ENCODE measurements around the gene MYLK.

MYLK gene

DNA sequence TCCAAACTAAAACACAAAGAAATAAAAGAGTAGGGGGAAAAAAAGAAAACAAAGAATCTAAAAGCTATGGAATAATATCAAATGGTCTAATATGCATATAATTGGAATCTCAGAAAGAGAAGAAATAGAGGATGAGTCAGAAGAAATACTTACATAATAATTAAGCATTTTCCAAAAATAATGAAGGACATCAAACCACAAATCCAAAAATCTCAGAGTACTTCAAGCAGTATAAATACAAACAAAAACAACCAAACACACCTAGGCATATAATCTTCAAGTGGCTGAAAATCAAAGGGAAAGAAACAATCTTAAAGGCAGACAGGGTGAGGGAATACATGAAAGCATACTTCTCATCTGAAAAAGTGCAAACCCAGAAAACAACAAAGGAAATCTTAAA lies 46.3 kb downstream of the MYLK start:
- Histone ChIP-seq H2AFZ (ENCODE audit: low read depth) (no peak overlapping the region), H3K36me3 (ENCODE audit: insufficient read depth) (no peaks in the 10 kb centered on the region), H3K4me1 (ENCODE audit: low read depth, poor library complexity, severe bottlenecking) (no peaks in the 10 kb centered on the region), H3K4me3 (IDR thresholded peaks at IDR 0.05; ENCODE audit: insufficient read depth, low read depth, low read length) (no peak overlapping the region), H3K79me2 (ENCODE audit: insufficient read depth, low read depth) (no peaks in the 10 kb centered on the region), H3K9ac (no peak overlapping the region), H4K20me1 (ENCODE audit: insufficient read depth) (no peaks in the 10 kb centered on the region), H3K27me3 (ENCODE audit: insufficient read depth, low read depth) (no peaks in the 10 kb centered on the region), H3K27ac (no peak overlapping the region), H3K4me2 (no peak overlapping the region)
- TF ChIP-seq, protein P1, sequence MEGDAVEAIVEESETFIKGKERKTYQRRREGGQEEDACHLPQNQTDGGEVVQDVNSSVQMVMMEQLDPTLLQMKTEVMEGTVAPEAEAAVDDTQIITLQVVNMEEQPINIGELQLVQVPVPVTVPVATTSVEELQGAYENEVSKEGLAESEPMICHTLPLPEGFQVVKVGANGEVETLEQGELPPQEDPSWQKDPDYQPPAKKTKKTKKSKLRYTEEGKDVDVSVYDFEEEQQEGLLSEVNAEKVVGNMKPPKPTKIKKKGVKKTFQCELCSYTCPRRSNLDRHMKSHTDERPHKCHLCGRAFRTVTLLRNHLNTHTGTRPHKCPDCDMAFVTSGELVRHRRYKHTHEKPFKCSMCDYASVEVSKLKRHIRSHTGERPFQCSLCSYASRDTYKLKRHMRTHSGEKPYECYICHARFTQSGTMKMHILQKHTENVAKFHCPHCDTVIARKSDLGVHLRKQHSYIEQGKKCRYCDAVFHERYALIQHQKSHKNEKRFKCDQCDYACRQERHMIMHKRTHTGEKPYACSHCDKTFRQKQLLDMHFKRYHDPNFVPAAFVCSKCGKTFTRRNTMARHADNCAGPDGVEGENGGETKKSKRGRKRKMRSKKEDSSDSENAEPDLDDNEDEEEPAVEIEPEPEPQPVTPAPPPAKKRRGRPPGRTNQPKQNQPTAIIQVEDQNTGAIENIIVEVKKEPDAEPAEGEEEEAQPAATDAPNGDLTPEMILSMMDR (conservative IDR thresholded peaks at IDR 0.05; ENCODE audit: low read depth, low read length), result no peak

GRCh38 chr3:123834631-123835030 lies 49.5 kb downstream of the MYLK start:
- H4K20me1 ChIP-seq (ENCODE audit: insufficient read depth), result no peaks in the 10 kb centered on the region
- no peak overlapping the region for H3K9ac ChIP-seq
- H3K4me3 ChIP-seq (IDR thresholded peaks at IDR 0.05; ENCODE audit: insufficient read depth, low read depth, low read length), result no peak overlapping the region
- no peaks in the 10 kb centered on the region for H3K36me3 ChIP-seq (ENCODE audit: insufficient read depth)
- TF ChIP-seq, protein P1 (conservative IDR thresholded peaks at IDR 0.05; ENCODE audit: low read depth, low read length), result no peak
- no peak overlapping the region for H2AFZ ChIP-seq (ENCODE audit: low read depth)
- no peak overlapping the region for H3K4me2 ChIP-seq
- H3K27me3 ChIP-seq (ENCODE audit: insufficient read depth, low read depth), result no peaks in the 10 kb centered on the region
- no peaks in the 10 kb centered on the region for H3K4me1 ChIP-seq (ENCODE audit: low read depth, poor library complexity, severe bottlenecking)
- no peaks in the 10 kb centered on the region for H3K79me2 ChIP-seq (ENCODE audit: insufficient read depth, low read depth)
- no peak overlapping the region for H3K27ac ChIP-seq

- H4K20me1 ChIP-seq (ENCODE audit: insufficient read depth), result no peaks in the 10 kb centered on the region
- H3K4me2 ChIP-seq, result no peak overlapping the region
- H3K4me1 ChIP-seq (ENCODE audit: low read depth, poor library complexity, severe bottlenecking), result no peaks in the 10 kb centered on the region
- H3K27me3 ChIP-seq (ENCODE audit: insufficient read depth, low read depth), result no peaks in the 10 kb centered on the region
- no peak overlapping the region for H3K27ac ChIP-seq
- H2AFZ ChIP-seq (ENCODE audit: low read depth), result no peak overlapping the region
- H3K36me3 ChIP-seq (ENCODE audit: insufficient read depth), result no peaks in the 10 kb centered on the region
- no peaks in the 10 kb centered on the region for H3K79me2 ChIP-seq (ENCODE audit: insufficient read depth, low read depth)
- TF ChIP-seq, protein P1 (conservative IDR thresholded peaks at IDR 0.05; ENCODE audit: low read depth, low read length), result no peak
- no peak overlapping the region for H3K4me3 ChIP-seq (IDR thresholded peaks at IDR 0.05; ENCODE audit: insufficient read depth, low read depth, low read length)
- H3K9ac ChIP-seq, result no peak overlapping the region
Measured at GRCh38 chr3:123833398-123833785, 50.7 kb downstream of the MYLK start.

DNA sequence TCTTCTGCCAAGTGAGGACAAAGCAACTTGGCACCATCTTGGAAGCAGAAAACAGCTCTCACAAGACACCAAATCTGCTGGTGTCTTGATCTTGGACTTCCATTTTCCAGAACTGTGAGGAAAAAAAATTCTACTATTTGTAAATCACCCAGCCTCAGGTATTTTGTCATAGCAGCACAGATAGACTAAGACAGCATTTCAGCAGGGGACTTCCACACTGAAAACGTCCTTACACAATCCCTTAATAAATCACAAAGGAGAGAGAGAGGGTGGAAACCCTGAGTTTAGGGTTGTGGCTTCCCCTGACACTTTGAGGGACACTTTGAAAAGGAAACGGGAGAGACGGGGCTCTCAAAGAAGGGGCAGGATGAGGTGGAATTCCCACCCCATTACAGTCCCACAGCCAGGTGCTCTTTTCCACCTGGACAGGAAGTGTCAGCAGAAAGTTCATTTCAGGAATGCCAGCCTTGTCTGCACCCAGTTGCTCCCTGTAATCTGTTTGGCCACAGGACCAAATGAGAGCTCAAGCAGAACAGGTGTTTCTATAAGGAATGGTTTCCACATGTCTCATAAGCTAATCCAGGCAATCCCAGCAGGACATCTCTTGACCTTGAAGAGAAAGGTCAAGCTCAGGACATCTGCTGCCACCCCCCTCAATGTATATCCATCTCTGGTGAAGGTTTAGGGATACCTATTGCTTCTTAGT lies 51.3 kb downstream of the MYLK start:
- no peak overlapping the region for H3K4me2 ChIP-seq
- no peaks in the 10 kb centered on the region for H3K79me2 ChIP-seq (ENCODE audit: insufficient read depth, low read depth)
- no peak overlapping the region for H3K9ac ChIP-seq
- no peaks in the 10 kb centered on the region for H3K27me3 ChIP-seq (ENCODE audit: insufficient read depth, low read depth)
- TF ChIP-seq, protein P1 (conservative IDR thresholded peaks at IDR 0.05; ENCODE audit: low read depth, low read length), result no peak
- H3K4me3 ChIP-seq (IDR thresholded peaks at IDR 0.05; ENCODE audit: insufficient read depth, low read depth, low read length), result no peak overlapping the region
- no peak overlapping the region for H2AFZ ChIP-seq (ENCODE audit: low read depth)
- no peaks in the 10 kb centered on the region for H3K4me1 ChIP-seq (ENCODE audit: low read depth, poor library complexity, severe bottlenecking)
- no peaks in the 10 kb centered on the region for H4K20me1 ChIP-seq (ENCODE audit: insufficient read depth)
- no peak overlapping the region for H3K27ac ChIP-seq
- no peaks in the 10 kb centered on the region for H3K36me3 ChIP-seq (ENCODE audit: insufficient read depth)
